GM18951 (cell line): ENCODE results near the gene GPC1.

Experiments used
- POLR2A ChIP-seq: IDR thresholded peaks from 4 replicates; pipeline ENCODE4 v1.6.1; 2011; ENCODE audit warnings: mild to moderate bottlenecking; ENCODE audit not compliant: insufficient read length, insufficient read depth; ENCODE audit errors: extremely low read depth
- in situ Hi-C: fragments of 300-500 bp; cut with MboI; formaldehyde crosslinking; loops from one replicate; pipeline ENCODE4 v1.12.0; 2022; ENCODE audit warnings: low sequenced_read_pairs, mixed read lengths, inconsistent platforms; ENCODE audit not compliant: unreplicated experiment

Gene GPC1

DNA sequence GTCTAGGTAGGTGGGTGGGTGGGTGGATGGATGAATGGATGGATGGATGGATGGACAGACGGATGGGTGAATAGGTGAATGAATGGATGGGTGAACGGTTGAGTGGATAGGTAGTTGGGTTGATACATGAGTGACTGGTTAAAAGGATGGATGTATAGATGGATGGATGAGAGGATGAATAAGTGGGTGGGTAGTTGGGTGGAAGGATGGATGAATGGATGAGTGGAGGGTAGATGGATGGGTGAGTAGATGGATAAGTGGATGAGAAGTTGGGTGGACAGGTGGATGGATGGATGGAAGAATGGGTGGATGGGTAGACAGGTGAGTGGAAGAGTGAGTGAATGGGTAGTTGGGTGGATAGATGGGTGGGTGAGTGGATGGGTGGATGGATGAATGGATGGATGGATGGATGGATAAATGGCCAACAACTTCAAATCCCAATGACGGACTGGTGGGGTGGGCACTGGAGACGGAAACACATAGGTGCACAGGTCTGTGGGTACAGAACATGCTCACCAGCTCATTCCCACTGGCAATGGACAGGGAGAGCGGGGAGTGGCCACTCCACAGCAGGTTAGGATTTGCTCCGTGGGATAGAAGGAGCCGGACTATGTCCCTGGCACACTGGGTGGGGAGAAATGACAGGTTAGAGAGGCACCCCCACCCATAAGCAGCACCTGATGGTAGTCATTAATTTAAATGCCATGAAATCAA is 73.5 kb downstream of the GPC1 start:
- in situ Hi-C loops: no loop called here
- no peak for TF ChIP-seq POLR2A

DNA sequence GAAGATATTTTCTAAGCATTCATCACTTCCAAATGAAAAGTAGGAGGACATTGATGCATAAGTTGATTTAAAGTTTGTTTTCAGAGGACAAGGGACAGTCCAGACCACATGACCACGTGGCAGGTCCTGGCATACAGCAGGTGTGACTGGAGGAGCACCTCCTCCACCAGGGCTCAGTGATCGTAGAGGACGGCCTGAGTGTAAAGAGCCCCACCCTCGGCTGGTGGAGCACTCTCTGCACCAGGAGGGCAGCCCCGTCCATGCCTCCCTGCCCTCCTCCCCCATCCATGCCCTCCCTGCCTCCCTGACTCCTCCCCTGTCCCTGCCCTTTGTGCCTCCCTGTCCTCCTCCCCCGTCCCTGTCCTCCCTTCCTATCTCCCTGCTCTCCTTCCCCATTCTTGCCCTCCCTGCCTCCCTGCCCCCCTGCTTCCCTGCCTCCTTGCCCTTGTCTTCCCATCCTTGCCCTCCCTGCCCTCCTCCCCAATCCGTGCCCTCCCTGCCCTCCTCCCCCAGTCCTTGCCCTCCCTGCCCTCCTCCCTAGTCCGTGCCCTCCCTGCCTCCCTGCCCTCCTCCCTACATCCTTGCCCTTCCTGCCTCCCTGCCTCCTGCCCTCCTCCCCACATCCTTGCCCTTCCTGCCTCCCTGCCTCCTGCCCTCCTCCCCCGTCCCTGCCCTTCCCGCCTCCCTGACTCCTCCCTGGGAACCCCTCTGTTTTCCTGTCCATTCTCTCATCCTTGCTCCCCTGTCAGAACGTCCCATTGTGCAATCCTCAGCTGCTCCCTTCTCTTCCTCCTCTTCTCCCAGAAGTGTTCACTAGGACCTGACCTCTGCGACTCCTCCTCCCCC is 74.4 kb downstream of the GPC1 start:
- in situ Hi-C loops: no loop called here
- no peak for TF ChIP-seq POLR2A

GRCh38 chr2:240510513-240511210 is 75.2 kb downstream of the GPC1 start:
- no peak for TF ChIP-seq POLR2A
- in situ Hi-C loops: no loop called here

DNA sequence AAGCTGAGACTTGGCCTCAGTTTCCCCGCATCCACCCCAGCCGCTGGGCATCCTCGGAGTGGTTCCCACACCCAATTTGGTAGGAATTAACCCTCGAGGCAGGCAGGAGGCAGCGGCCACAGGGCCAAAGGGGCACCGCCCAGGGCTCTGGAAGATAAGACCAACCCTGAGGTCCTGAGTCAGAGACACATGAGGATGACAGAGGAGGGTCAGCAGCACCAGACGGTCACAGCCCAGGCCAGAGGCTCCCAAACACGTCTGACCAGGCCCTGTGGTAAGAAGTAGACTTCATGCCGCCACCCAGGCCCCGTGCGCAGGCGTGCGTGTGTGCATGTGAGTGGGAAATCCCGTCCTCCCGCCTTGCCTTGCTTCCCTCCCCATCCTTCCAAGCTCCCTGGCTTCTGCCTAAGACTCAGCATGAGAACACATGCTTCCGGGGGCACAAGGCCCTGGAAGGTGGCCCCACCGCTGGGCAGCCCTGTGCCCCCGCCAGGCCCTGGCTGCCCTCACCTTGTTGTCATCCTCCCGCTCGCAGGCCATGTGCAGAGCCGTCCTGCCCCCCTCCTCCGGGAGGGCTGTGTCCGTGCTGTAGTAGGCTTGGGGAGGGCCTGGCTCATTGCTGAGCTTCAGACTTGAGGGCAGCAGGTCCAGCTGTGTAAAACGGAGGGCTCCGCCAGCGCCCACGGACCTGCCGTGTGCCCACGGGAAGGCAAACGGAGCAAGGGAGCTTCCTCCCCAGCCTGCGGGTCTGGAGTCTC is 76.1 kb downstream of the GPC1 start:
- no peak for TF ChIP-seq POLR2A
- in situ Hi-C loops: no loop called here

- in situ Hi-C loops: no loop called here
- no peak for TF ChIP-seq POLR2A
Observed at GRCh38 chr2:240512109-240512485, 76.6 kb downstream of the GPC1 start.

DNA sequence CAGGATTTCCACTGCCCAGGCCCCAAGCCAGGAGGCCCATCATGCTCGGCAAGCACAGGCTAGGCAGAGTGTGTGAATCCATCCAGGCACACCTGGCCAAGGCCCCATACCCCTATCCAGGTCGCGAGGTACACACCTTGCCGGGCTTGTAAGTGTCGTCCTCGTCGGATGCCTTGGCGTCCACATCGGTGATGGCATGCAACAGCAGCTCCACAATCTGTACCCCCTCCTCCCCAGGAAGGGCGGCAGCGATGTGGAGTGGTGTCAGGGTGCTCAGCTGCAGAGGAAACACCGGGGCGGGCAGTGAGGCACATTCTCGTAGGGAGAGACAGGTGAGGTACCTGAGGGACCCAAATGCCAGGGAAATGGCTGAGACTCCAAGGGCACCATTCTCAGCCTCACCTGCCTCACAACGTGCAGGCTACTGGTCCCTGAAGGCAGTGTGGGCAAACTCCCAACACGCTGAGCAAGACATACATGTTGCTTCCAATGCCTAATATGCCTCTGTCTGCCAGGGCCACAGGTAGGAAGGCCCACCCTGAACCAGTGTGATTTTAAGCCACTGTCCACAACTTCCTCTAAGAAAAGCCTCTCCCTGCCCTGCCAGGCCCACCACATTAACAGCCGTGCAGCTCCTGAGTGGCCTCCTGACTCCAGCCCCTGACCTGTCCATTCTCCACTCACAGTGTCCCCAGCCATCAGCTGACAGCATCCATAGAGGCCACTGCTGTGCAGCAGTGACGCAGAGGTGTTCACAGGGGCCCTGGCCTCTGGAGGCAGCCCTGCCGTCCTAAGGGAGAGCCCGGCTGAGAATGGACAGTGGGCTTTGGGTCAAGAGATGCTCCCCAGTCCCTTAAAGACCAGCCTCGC is 77.4 kb downstream of the GPC1 start:
- TF ChIP-seq POLR2A: no peak
- in situ Hi-C loops: no loop called here

GRCh38 chr2:240513549-240514287 is 78.3 kb downstream of the GPC1 start:
- in situ Hi-C loops: no loop called here
- no peak for TF ChIP-seq POLR2A

- in situ Hi-C loops: no loop called here
- TF ChIP-seq POLR2A: no peak
Observed at GRCh38 chr2:240514631-240515030, 79.2 kb downstream of the GPC1 start.

- no peak for TF ChIP-seq POLR2A
- in situ Hi-C loops: no loop called here
Observed at GRCh38 chr2:240517342-240517741, 81.9 kb downstream of the GPC1 start.
